ENCODE data around the gene KLF15.

The KLF15 gene

GRCh38 chr3:126306397-126306796, 50.8 kb downstream of the KLF15 start:
- DNase-seq (ENCODE audit: low read depth, low spot score), result no peak

- no peak for DNase-seq (ENCODE audit: low read depth, low spot score)
Measured at GRCh38 chr3:126305427-126305826, 51.8 kb downstream of the KLF15 start.

GRCh38 chr3:126304704-126305103, 52.5 kb downstream of the KLF15 start:
- no peak for DNase-seq (ENCODE audit: low read depth, low spot score)

- DNase-seq (ENCODE audit: low read depth, low spot score), result no peak
Measured at GRCh38 chr3:126304291-126304690, 52.9 kb downstream of the KLF15 start.

- DNase-seq (ENCODE audit: low read depth, low spot score), result no peak
Measured at GRCh38 chr3:126303272-126303671, 53.9 kb downstream of the KLF15 start.

GRCh38 chr3:126300761-126301481, 56.3 kb downstream of the KLF15 start:
- DNase-seq (ENCODE audit: low read depth, low spot score), result no peak

- no peak for DNase-seq (ENCODE audit: low read depth, low spot score)
Measured at GRCh38 chr3:126300001-126300760, 57.0 kb downstream of the KLF15 start.

- DNase-seq (ENCODE audit: low read depth, low spot score), result no peak
Measured at GRCh38 chr3:126295407-126295939, 61.7 kb downstream of the KLF15 start.

GRCh38 chr3:126294211-126294808, 62.9 kb downstream of the KLF15 start:
- DNase-seq (ENCODE audit: low read depth, low spot score), result no peak

GRCh38 chr3:126293370-126294082, 63.7 kb downstream of the KLF15 start:
- no peak for DNase-seq (ENCODE audit: low read depth, low spot score)
